Activated CD4-positive, alpha-beta T cell treated with anti-CD3 and anti-CD28 coated beads, Interleukin-10, Interleukin-2, amounts not matched to agents 100 ng/mL and 50 ng/mL, durations not matched to agents 16 hours and 8 hours (primary cell): ENCODE data around the gene RAD51B.
"Not testable (repeated sequence)": the region's sequence is repeated elsewhere in the genome, so short reads cannot be mapped to it uniquely, and the experiment has no call there.

ENCODE experiments used
- DNase-seq: peaks from one replicate; pipeline ENCODE4 v3.0.0-alpha.2; 2020

RAD51B gene

GRCh38 chr14:68689511-68689910 is 869.9 kb downstream of the RAD51B start:
- DNase-seq = no peak

DNA sequence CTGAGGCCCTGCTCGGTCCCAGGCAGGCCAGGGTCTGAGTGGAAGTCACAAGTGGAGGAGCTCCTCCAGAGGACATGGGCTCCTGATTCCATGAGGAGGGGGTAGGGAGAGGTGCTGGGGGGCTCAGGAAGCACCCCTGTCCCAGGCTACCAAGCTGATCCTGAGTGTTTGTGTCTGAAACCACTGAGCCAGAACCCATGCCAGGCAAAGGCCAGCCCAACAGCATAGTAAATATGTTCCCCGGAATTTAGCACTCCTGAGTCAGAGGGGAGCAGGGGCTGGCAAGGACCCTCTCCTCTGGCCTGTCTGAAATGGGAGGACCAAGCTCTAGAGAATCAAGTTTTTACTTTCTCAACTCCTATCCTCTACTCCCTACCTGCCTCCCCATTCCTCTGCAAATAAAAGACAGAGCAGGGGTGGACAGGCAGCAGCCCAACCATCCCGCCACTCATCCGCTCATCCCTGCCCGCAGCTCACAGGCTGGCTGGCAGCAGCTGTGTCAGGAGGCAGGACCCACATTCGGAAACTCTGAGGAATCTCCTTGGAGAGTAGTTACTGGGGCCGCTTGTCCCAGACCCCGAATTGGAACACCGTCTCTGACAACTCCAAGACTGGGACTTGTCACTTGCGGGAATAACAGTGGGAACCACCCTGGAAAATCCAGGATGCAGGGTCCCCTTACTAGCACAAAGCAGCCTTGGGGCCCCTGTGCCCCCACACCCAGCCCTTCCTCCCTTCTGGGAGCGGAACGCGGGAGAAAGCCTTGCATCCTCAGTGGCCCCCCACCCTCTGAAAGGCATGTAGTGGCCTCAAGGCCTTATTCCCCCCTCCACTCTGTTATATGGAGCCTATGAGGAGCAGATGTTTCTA is 870.7 kb downstream of the RAD51B start:
- no peak for DNase-seq

- no peak for DNase-seq
Measured at GRCh38 chr14:68691031-68691791, 871.6 kb downstream of the RAD51B start.

DNA sequence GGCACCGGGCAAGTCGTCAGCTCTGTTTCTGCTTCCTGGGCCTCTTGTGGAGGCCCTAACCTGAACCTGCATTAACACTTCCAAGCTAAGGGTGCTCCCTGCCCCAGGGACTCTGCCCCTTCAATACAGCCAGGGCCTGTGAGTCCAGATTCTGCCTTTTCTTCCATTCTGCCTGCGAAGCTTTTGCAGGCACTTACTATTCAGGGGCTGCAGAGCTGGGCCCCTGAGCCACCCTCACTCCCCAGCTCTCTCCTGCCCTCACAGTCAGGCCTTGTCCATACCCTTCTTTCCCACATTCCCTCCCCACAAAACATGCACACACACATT is 872.2 kb downstream of the RAD51B start:
- no peak for DNase-seq

GRCh38 chr14:68692216-68692615 is 872.6 kb downstream of the RAD51B start:
- DNase-seq = no peak

GRCh38 chr14:68692916-68693771 is 873.6 kb downstream of the RAD51B start:
- no peak for DNase-seq

DNA sequence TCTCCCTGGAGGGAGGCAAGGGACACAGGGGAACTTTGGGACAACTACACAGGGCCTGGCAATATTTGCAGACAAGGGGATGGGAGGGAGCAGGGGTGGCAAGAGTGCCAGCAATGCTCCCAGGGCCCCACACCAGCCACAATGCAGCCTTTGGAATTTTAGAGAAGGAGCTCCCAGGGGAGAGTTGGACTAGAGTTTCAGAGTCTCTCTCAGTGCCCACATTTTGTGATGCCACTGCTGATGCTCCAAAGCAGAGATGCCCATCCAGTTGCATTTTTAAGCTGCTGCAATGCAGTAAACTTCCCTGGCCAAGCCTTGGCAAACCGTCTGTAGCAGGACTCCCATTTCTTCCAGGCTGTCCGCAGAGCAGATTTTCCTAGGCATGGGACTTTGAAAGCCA is 874.3 kb downstream of the RAD51B start:
- DNase-seq = no peak

DNA sequence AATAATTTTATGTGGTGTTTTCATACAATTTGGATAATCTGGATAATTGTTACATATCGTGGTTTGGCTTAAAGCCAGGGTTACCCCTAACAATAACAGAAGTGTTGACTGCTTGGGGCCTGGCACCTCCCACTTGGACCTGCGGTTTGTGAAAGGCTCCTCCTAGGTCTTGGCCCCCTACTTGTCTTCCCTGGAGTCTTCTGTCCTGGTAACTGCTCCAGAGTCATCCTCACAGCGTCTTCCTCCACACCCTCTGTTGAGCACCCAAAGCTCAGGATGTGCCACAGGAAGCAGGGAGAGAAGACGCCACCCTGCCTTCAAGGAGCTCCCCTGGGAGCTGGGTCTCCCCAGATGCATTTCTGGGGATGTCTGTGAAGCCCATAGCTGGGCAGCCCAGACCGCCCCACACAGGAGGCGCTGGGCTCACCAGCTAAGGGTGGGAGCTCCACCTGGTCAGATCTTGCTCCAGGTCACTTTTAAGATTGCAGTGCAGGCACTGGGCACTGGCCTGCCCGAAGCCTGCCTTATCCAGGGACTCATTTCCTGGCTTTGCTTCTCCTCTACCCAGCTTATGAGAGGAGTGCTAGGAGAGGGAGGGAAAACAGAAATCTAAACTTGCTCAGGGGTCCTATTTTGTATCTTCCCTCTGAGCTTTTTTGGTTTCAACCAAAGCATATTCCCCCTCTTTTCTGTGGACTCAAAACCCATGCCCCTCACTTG is 875.1 kb downstream of the RAD51B start:
- no peak for DNase-seq

GRCh38 chr14:68695326-68695768 is 875.8 kb downstream of the RAD51B start:
- DNase-seq = peak; percentile 79

- DNase-seq = no peak
Measured at GRCh38 chr14:68695856-68696255, 876.3 kb downstream of the RAD51B start.

DNA sequence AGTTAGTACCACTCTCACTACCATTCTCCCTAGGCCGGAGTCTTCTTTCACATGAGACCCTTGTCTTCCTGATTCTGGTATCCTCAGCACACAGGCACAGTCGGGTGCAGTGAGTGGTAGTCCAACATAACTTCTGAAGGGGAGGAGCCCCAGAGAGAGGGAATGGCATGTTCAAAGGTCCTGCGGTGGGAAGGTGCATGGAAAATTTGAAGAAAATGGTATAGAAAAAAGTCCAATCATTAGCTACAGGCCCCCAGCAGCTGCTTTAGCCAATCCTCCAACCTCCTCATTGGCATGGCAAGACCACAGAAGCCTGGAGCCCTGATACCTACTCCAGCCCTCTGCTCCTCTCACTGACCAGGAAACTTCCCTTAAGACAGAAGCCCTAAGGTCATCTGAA is 876.7 kb downstream of the RAD51B start:
- no peak for DNase-seq

DNA sequence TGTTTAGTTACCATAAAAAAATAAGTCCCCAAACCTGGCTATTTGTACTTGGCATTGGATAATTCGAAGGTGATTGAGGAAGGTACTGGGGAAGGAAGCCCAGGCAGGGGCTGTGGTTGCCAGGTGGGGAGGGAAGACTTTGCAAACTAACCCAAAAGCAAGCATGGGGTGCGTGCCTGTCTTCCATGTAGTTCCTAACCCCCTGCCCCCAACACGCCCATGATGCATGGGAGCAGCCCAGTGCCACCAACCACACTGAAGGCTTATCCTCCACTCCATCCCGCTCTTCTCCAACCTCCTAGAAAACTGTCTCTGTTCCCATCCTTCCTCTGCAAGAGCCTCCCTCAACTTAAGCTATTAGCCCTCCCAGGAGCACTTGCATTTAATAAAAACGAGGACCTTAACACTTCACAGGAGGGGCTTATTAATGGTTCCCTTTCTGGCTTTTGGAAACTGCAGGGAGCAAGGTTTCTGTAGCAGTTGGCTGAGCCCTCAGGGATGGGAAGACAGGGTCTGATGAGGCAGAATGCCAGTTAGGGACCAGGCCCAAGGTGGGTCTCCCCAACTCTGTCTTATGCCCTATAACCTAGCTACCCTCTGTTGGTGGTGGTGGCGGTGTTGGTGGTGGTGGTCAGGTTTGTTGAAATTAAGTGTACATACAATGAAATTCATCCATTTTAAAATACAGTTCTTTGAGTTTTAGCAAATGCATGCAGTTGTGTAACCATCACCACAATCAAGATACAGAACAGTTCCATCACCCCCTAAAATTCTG is 877.3 kb downstream of the RAD51B start:
- DNase-seq = no peak

DNA sequence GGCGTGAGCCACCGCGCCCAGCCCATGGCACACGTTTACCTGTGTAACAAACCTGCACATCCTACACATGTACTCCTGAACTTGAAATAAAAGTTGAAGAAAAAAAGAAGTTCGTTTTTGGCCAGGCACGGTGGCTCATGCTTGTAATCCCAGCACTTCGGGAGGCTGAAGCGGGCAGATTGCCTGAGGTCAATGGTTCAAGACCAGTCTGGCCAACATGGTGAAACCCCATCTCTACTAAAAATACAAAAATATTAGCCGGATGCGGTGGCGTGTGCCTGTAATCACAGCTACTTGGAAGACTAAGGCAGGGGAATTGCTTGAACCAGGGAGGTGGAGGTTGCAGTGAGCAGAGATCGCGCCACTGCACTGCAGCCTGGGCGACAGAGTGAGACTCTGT is 879.2 kb downstream of the RAD51B start:
- not testable (repeated sequence) for DNase-seq

DNA sequence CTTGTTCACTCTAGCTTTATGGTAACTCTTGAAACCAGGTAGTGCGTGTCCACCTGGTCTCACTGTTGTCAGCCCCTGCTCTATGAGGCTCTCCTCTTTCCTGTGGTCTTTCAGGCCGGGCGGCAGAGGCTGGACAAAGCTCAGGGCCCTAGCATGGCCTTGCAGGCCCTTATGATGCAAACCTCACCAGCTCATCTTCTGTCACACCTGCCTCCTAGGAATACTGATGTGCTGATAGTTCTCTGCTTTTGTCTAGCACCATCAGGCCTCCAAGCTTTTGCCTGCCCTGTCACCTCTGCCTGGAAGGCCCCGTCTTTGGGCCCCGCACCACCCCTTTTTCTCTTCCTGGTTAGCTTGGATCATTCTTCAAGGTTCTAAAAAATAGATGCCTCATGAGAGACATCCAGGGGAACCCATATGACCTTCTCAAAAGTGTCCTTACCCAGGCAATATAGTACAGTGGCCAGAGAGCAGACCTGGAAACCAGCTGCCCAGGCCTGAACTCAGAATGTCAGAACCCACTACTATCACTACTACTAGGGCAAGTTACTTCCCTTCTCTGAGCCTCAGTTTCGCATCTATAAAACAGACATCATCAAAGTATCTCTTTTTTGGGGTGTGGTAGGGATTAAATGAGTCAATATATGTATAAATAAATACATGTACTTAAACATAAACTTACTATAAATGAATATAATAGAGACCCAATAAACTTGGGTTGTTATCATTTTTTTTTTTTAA is 881.6 kb downstream of the RAD51B start:
- DNase-seq = no peak

DNA sequence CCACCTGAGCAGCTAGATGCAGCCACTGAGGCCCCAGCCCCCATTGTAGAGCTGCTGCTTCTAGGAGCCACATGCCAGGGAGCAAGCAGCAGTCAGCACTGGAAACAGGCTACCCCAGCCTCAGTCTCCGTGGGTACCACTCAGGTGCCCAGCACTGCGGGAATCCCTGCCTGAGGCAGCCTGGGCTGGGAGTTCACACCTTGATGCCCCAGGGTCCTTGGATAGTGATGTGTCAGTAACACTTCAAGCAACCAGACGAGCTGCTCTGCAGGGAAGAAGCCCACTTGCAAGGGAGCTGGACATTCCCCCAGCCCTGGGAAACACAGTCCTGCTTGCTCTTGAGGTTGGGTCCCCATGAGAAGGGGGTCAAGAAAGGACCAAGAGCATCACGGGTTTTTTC is 882.6 kb downstream of the RAD51B start:
- DNase-seq = no peak

DNA sequence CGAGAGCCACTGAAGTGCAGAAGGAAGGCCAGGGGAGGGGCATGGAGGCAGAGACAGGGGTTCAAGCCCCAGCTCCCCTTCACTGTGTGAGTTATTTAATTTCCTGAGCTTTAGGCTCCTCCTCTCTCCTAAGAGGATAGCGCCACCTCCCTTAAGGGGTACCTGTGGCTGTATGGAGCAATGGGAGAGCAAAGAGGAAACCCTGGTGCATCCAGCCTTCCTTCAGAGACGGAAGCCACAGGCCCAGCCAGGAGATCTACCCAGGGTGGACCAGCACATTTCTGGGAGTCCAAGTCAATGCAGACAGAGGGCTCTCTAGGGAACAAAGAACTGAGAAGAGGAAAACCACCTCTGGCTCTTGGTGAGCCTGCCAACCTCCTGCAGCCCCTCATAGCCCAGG is 883.0 kb downstream of the RAD51B start:
- no peak for DNase-seq

DNA sequence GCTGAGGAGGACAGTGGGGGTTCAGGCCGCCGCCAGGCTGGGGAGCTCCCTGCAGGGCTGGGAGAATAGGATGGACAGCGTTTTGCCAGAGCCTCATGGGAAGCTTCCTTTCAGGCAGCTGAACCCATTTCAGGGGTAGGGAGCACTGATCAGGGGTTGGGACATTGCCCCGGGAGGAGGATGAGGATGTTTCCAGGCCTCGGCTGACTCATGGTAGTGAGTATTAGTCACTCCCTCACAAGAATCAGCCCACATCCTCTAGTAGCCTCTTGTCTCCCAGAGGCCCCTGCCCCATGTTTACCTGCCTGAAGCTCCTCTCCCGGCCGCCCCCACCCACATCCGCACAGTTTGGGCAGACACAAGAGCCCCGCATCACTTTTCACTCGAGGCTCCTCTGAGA is 883.5 kb downstream of the RAD51B start:
- peak; percentile 25 for DNase-seq

DNA sequence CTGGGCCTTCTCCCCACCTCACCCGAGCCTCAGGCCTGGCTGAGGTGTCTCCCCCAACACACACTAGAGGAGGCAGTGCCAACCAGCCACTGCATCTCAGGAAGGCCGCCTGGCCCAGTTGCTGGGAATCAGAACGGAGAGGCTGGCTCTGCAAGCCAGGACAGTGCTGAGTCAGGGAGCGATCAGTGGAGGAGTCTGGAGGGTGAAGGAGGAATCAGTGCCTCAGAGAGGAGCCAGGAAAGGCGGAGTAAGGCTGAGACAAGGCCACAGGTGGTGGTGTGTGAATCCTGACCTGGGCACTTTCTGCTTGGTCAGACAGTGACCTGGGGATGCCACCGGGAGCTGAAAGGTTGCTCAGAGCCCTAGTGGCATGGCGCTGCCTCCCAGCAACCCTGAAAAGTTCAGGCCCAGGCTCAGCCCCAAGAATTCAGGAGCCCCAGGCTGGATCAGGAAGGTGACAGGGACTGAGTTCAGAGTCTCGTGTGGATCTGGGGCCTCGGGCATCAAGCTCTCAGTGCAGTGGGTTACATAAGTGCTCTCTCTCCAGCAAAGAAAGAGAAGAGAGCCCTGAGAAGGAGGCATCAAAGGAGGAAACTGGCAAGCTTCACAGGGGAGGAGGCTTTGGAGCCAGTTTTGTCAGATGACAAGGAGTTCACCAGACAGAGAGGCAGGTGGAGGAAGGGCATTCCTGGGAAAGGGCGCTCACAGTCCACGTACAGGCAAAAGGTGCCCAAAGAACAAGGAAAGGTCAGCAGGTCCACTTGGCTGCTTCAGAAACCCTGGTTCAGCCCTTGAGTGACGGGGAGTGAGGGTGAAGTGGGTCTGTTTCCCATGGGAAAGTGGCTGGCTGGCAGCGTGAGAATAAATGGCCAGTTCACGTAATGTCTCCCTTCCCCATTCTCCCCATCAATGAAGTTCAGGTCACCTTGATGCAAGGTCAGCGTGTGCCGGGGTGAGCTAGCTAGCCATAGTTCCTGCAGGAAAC is 885.4 kb downstream of the RAD51B start:
- no peak for DNase-seq

- no peak for DNase-seq
Measured at GRCh38 chr14:68705741-68706283, 886.2 kb downstream of the RAD51B start.

GRCh38 chr14:68707482-68707881 is 887.9 kb downstream of the RAD51B start:
- DNase-seq = no peak
